ENCODE measurements around the gene CPNE5.

CPNE5 gene

GRCh38 chr6:36803482-36803881, 35.8 kb downstream of the CPNE5 start:
- H3K4me3 ChIP-seq (ENCODE audit: low read length) = no peak overlapping the region

GRCh38 chr6:36800223-36801076, 38.8 kb downstream of the CPNE5 start:
- no peak overlapping the region for H3K4me3 ChIP-seq (ENCODE audit: low read length)
- no peak for DNase-seq (ENCODE audit: low read depth, low spot score)

More at GRCh38 chr6:36803482-36803881, 35.8 kb downstream of the CPNE5 start:
- DNase-seq (ENCODE audit: low read depth, low spot score) = no peak

GRCh38 chr6:36798852-36799251, 40.4 kb downstream of the CPNE5 start:
- no peak for DNase-seq (ENCODE audit: low read depth, low spot score)
- no peak overlapping the region for H3K4me3 ChIP-seq (ENCODE audit: low read length)

GRCh38 chr6:36797653-36798052, 41.6 kb downstream of the CPNE5 start:
- no peak overlapping the region for H3K4me3 ChIP-seq (ENCODE audit: low read length)

GRCh38 chr6:36797055-36797454, 42.2 kb downstream of the CPNE5 start:
- no peak overlapping the region for H3K4me3 ChIP-seq (ENCODE audit: low read length)
- DNase-seq (ENCODE audit: low read depth, low spot score) = no peak

More at GRCh38 chr6:36797653-36798052, 41.6 kb downstream of the CPNE5 start:
- DNase-seq (ENCODE audit: low read depth, low spot score) = no peak

GRCh38 chr6:36794713-36795065, 44.6 kb downstream of the CPNE5 start:
- no peak overlapping the region for H3K4me3 ChIP-seq (ENCODE audit: low read length)
- no peak for DNase-seq (ENCODE audit: low read depth, low spot score)

- no peak overlapping the region for H3K4me3 ChIP-seq (ENCODE audit: low read length)
- no peak for DNase-seq (ENCODE audit: low read depth, low spot score)
Measured at GRCh38 chr6:36793913-36794712, 45.1 kb downstream of the CPNE5 start.

- DNase-seq (ENCODE audit: low read depth, low spot score) = no peak
- no peak overlapping the region for H3K4me3 ChIP-seq (ENCODE audit: low read length)
Measured at GRCh38 chr6:36793296-36793912, 45.8 kb downstream of the CPNE5 start.

- no peak for DNase-seq (ENCODE audit: low read depth, low spot score)
- H3K4me3 ChIP-seq (ENCODE audit: low read length) = no peak overlapping the region
Measured at GRCh38 chr6:36791521-36792135, 47.6 kb downstream of the CPNE5 start.

GRCh38 chr6:36791085-36791484, 48.2 kb downstream of the CPNE5 start:
- H3K4me3 ChIP-seq (ENCODE audit: low read length) = no peak overlapping the region
- no peak for DNase-seq (ENCODE audit: low read depth, low spot score)

- H3K4me3 ChIP-seq (ENCODE audit: low read length) = no peak overlapping the region
- DNase-seq (ENCODE audit: low read depth, low spot score) = no peak
Measured at GRCh38 chr6:36788768-36789167, 50.5 kb downstream of the CPNE5 start.

GRCh38 chr6:36788186-36788585, 51.1 kb downstream of the CPNE5 start:
- H3K4me3 ChIP-seq (ENCODE audit: low read length) = no peak overlapping the region
- no peak for DNase-seq (ENCODE audit: low read depth, low spot score)

- no peak overlapping the region for H3K4me3 ChIP-seq (ENCODE audit: low read length)
- DNase-seq (ENCODE audit: low read depth, low spot score) = no peak
Measured at GRCh38 chr6:36787210-36787609, 52.0 kb downstream of the CPNE5 start.

- no peak overlapping the region for H3K4me3 ChIP-seq (ENCODE audit: low read length)
- no peak for DNase-seq (ENCODE audit: low read depth, low spot score)
Measured at GRCh38 chr6:36786055-36786675, 53.1 kb downstream of the CPNE5 start.

- no peak overlapping the region for H3K4me3 ChIP-seq (ENCODE audit: low read length)
- DNase-seq (ENCODE audit: low read depth, low spot score) = no peak
Measured at GRCh38 chr6:36784376-36784636, 54.9 kb downstream of the CPNE5 start.

GRCh38 chr6:36783603-36784375, 55.5 kb downstream of the CPNE5 start:
- no peak for DNase-seq (ENCODE audit: low read depth, low spot score)
- H3K4me3 ChIP-seq (ENCODE audit: low read length) = no peak overlapping the region

GRCh38 chr6:36781669-36782068, 57.6 kb downstream of the CPNE5 start:
- DNase-seq (ENCODE audit: low read depth, low spot score) = no peak
- H3K4me3 ChIP-seq (ENCODE audit: low read length) = no peak overlapping the region

- DNase-seq (ENCODE audit: low read depth, low spot score) = no peak
- no peak overlapping the region for H3K4me3 ChIP-seq (ENCODE audit: low read length)
Measured at GRCh38 chr6:36780442-36781177, 58.6 kb downstream of the CPNE5 start.
